Neural progenitor cell (in vitro differentiated cells): Measurements from ENCODE around the gene MIER2. TPM values are rescaled to one million over a fixed set of nuclear protein-coding genes. Genes with fewer than 3 reads are reported as not detected.

Source experiments
- DNase-seq: peaks from one replicate; pipeline ENCODE4 v3.0.0-alpha.2; 2016; ENCODE audit warnings: low spot score
- H2AFZ ChIP-seq: fragments of 200-600 bp; sonication (generic); replicated peaks from 2 replicates; pipeline ENCODE4 v1.6.1; 2016; ENCODE audit warnings: antibody characterized with exemption
- H3F3A ChIP-seq: fragments of 200-600 bp; sonication (generic); 2 replicates; pipeline ENCODE4 v1.6.1; 2016; ENCODE audit warnings: antibody characterized with exemption, low read depth
- H3K27ac ChIP-seq: fragments of 200-600 bp; sonication (generic); 2 replicates; pipeline ENCODE4 v1.5.1; 2016; ENCODE audit warnings: mild to moderate bottlenecking
- H3K27me3 ChIP-seq: fragments of 200-600 bp; sonication (generic); 2 replicates; pipeline ENCODE4 v1.6.1; 2016; ENCODE audit warnings: mild to moderate bottlenecking, moderate library complexity
- H3K36me3 ChIP-seq: fragments of 200-600 bp; sonication (generic); 2 replicates; pipeline ENCODE4 v1.5.1; 2016
- H3K4me1 ChIP-seq: fragments of 200-600 bp; sonication (generic); 2 replicates; pipeline ENCODE4 v1.6.1; 2016; ENCODE audit warnings: mixed run types
- H3K4me2 ChIP-seq: fragments of 200-600 bp; sonication (generic); 2 replicates; pipeline ENCODE4 v1.6.1; 2016
- H3K4me3 ChIP-seq: fragments of 200-600 bp; sonication (generic); 2 replicates; pipeline ENCODE4 v1.5.1; 2016
- H3K79me2 ChIP-seq: fragments of 200-600 bp; sonication (generic); 2 replicates; pipeline ENCODE4 v1.6.1; 2016; ENCODE audit warnings: low read depth
- H3K9ac ChIP-seq: fragments of 200-600 bp; sonication (generic); 2 replicates; pipeline ENCODE4 v1.6.1; 2016
- H3K9me3 ChIP-seq: fragments of 200-600 bp; sonication (generic); 2 replicates; pipeline ENCODE4 v1.5.1; 2016; ENCODE audit warnings: low read depth
- H4K20me1 ChIP-seq: fragments of 200-600 bp; sonication (generic); 2 replicates; pipeline ENCODE4 v1.6.1; 2016; ENCODE audit warnings: low read depth
- H3K27ac Mint-ChIP-seq: 3 replicates; pipeline ENCODE4 v1.8.0; 2021; ENCODE audit warnings: mixed read lengths
- H3K27me3 Mint-ChIP-seq: 2 replicates; pipeline ENCODE4 v1.8.0; 2022; ENCODE audit warnings: low read depth, mild to moderate bottlenecking, inconsistent platforms, moderate library complexity, mixed read lengths; ENCODE audit not compliant: insufficient read depth
- H3K36me3 Mint-ChIP-seq: 3 replicates; pipeline ENCODE4 v1.8.0; 2021; ENCODE audit warnings: mixed read lengths
- H3K4me1 Mint-ChIP-seq: 3 replicates; pipeline ENCODE4 v1.8.0; 2021; ENCODE audit warnings: mixed read lengths
- H3K4me3 Mint-ChIP-seq: 3 replicates; pipeline ENCODE4 v1.8.0; 2021; ENCODE audit warnings: mild to moderate bottlenecking, moderate library complexity, mixed read lengths
- H3K9me3 Mint-ChIP-seq: 3 replicates; pipeline ENCODE4 v1.8.0; 2020; ENCODE audit warnings: mixed read lengths
- CTCF ChIP-seq: fragments of 200-600 bp; sonication (generic); IDR thresholded peaks from 2 replicates; pipeline ENCODE4 v1.5.1; 2017; ENCODE audit warnings: antibody characterized with exemption, mild to moderate bottlenecking
- EZH2 ChIP-seq: fragments of 200-600 bp; sonication (generic); IDR thresholded peaks from 2 replicates; pipeline ENCODE4 v1.6.1; 2017; ENCODE audit warnings: antibody characterized with exemption, mild to moderate bottlenecking, moderate library complexity
- EZH2phosphoT487 ChIP-seq: fragments of 200-600 bp; sonication (generic); IDR thresholded peaks from 2 replicates; pipeline ENCODE4 v1.6.1; 2017; ENCODE audit warnings: antibody characterized with exemption
- total RNA-seq: library from RNA; depleted of rRNA; stranded (reverse); fragments of >200 nt; gene quantifications from 2 replicates; pipeline ENCODE4 v1.2.3, GENCODE V29; 2015; ENCODE audit warnings: low replicate concordance

MIER2 gene
- total RNA-seq, 1 donor from 2014 or later = 12.9 TPM

GRCh38 chr19:309206-309565, 35.4 kb downstream of the MIER2 start:
- Histone ChIP-seq H3K36me3 (no peaks in the 10 kb centered on the region), H3K79me2 (no peaks in the 10 kb centered on the region), H3K27me3 (no peaks in the 10 kb centered on the region), H3F3A (no peaks in the 10 kb centered on the region), H3K27ac (no peak overlapping the region), H3K4me2 (no peak overlapping the region), H3K9me3 (no peaks in the 10 kb centered on the region), H2AFZ (no peak overlapping the region), H3K9ac (no peak overlapping the region), H4K20me1 (peaks cover 13% of the 10 kb centered on the region), H3K4me3 (no peak overlapping the region), H3K4me1 (no peaks in the 10 kb centered on the region)
- TF ChIP-seq CTCF (no peak), EZH2phosphoT487 (no peak), EZH2 (no peak)
- no peaks in the 10 kb centered on the region for H3K4me1 Mint-ChIP-seq
- no peaks in the 10 kb centered on the region for H3K27me3 Mint-ChIP-seq
- H3K36me3 Mint-ChIP-seq = peaks cover 11% of the 10 kb centered on the region
- DNase-seq = no peak
- H3K4me3 Mint-ChIP-seq = no peak overlapping the region
- no peaks in the 10 kb centered on the region for H3K9me3 Mint-ChIP-seq
- no peak overlapping the region for H3K27ac Mint-ChIP-seq

GRCh38 chr19:308471-309205, 36.0 kb downstream of the MIER2 start:
- Histone ChIP-seq H3K4me3 (no peak overlapping the region), H3K9me3 (no peaks in the 10 kb centered on the region), H4K20me1 (peaks cover 12% of the 10 kb centered on the region), H2AFZ (no peak overlapping the region), H3K4me1 (no peaks in the 10 kb centered on the region), H3F3A (no peaks in the 10 kb centered on the region), H3K36me3 (no peaks in the 10 kb centered on the region), H3K27me3 (no peaks in the 10 kb centered on the region), H3K27ac (no peak overlapping the region), H3K4me2 (no peak overlapping the region), H3K9ac (no peak overlapping the region), H3K79me2 (no peaks in the 10 kb centered on the region)
- Mint-ChIP-seq H3K4me1 (no peaks in the 10 kb centered on the region), H3K4me3 (no peak overlapping the region), H3K36me3 (peaks cover 10% of the 10 kb centered on the region), H3K27ac (no peak overlapping the region), H3K9me3 (no peaks in the 10 kb centered on the region), H3K27me3 (no peaks in the 10 kb centered on the region)
- TF ChIP-seq CTCF (no peak), EZH2 (no peak), EZH2phosphoT487 (no peak)
- no peak for DNase-seq

GRCh38 chr19:307793-308420, 36.7 kb downstream of the MIER2 start:
- Mint-ChIP-seq H3K27ac (no peak overlapping the region), H3K4me3 (no peak overlapping the region), H3K9me3 (no peaks in the 10 kb centered on the region), H3K4me1 (no peaks in the 10 kb centered on the region), H3K27me3 (no peaks in the 10 kb centered on the region), H3K36me3 (peaks cover 10% of the 10 kb centered on the region)
- no peak overlapping the region for H3K4me2 ChIP-seq
- H3K4me3 ChIP-seq = no peak overlapping the region
- no peaks in the 10 kb centered on the region for H3K9me3 ChIP-seq
- H3K27ac ChIP-seq = no peak overlapping the region
- no peak overlapping the region for H3K9ac ChIP-seq
- H4K20me1 ChIP-seq = peaks cover 10% of the 10 kb centered on the region
- DNase-seq = no peak
- no peaks in the 10 kb centered on the region for H3F3A ChIP-seq
- TF ChIP-seq EZH2 = no peak
- TF ChIP-seq CTCF = no peak
- no peak for TF ChIP-seq EZH2phosphoT487
- H3K36me3 ChIP-seq = no peaks in the 10 kb centered on the region
- no peaks in the 10 kb centered on the region for H3K4me1 ChIP-seq
- H3K79me2 ChIP-seq = no peaks in the 10 kb centered on the region
- no peaks in the 10 kb centered on the region for H3K27me3 ChIP-seq
- H2AFZ ChIP-seq = no peak overlapping the region
